Measurements from ENCODE around the gene LOXHD1.

The LOXHD1 gene, protein sequence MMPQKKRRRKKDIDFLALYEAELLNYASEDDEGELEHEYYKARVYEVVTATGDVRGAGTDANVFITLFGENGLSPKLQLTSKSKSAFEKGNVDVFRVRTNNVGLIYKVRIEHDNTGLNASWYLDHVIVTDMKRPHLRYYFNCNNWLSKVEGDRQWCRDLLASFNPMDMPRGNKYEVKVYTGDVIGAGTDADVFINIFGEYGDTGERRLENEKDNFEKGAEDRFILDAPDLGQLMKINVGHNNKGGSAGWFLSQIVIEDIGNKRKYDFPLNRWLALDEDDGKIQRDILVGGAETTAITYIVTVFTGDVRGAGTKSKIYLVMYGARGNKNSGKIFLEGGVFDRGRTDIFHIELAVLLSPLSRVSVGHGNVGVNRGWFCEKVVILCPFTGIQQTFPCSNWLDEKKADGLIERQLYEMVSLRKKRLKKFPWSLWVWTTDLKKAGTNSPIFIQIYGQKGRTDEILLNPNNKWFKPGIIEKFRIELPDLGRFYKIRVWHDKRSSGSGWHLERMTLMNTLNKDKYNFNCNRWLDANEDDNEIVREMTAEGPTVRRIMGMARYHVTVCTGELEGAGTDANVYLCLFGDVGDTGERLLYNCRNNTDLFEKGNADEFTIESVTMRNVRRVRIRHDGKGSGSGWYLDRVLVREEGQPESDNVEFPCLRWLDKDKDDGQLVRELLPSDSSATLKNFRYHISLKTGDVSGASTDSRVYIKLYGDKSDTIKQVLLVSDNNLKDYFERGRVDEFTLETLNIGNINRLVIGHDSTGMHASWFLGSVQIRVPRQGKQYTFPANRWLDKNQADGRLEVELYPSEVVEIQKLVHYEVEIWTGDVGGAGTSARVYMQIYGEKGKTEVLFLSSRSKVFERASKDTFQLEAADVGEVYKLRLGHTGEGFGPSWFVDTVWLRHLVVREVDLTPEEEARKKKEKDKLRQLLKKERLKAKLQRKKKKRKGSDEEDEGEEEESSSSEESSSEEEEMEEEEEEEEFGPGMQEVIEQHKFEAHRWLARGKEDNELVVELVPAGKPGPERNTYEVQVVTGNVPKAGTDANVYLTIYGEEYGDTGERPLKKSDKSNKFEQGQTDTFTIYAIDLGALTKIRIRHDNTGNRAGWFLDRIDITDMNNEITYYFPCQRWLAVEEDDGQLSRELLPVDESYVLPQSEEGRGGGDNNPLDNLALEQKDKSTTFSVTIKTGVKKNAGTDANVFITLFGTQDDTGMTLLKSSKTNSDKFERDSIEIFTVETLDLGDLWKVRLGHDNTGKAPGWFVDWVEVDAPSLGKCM (N-terminal part only)

DNA sequence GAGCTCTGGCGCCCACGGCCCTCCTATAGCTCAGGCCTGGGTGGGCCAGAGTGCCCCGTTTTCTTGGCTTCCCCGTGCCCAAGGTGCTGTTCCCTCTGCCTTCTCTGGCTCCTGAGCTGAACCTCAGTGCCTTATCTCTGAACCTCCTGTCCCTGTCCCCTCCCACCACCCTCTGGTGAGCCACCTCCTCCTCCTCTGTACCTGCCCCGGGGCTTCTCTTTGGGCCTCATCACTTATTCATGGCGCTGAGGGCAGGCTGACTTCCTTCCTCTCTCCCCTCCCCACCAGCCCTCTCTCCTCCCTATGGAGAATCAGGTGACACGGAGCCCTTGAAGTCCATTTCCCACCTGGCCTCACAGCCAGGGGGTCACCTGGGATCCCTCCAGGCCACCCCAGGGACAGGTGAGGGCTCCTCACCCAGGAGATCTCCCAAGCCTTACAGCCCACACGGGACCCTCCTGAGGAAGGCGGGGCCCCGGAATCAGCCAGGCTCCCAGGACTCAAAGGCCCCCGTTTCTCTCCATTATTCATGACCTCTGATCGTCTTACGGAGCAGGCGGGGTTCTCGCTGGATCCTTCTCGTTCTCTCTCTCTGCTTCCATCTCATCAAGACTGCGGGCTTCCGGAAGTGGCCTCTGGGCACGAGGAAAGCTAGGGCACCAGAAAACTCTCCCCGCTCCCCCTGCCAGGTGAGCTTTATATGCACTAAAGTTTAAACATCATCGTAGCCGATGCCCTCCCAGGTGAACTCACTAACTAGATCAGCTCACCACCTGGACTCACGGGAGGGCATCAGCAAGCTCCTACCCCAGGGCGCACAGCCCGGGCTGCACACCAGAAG lies at the start of gene LOXHD1:
Gene LOXHD1, minus strand, starts transcription at position 106 of the 841 bp plus-strand sequence. CDS start 187 bp downstream, outside the sequence.
- no peak for DNase-seq (ENCODE audit: low spot score)

DNA sequence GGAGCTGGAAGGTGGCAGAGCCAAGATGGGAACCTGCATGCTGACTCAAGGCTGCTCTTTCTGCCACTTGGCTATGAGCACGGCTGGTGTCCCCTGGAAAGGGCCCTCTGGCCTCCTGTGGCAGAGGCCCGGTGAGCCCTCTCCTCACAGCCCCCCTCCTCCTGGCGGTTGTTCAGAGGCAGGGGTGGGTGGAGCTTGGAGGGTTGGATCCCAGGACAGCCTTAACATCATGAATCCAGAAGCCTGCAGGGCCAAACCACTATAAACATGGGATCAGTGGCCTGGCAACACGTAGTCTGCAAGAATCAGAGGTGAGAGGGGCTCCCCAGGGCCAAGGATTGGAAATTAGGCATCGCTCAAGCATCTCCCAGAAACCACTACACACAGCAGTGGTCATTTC lies 48.5 kb upstream of the LOXHD1 start:
- no peak for DNase-seq (ENCODE audit: low spot score)

DNA sequence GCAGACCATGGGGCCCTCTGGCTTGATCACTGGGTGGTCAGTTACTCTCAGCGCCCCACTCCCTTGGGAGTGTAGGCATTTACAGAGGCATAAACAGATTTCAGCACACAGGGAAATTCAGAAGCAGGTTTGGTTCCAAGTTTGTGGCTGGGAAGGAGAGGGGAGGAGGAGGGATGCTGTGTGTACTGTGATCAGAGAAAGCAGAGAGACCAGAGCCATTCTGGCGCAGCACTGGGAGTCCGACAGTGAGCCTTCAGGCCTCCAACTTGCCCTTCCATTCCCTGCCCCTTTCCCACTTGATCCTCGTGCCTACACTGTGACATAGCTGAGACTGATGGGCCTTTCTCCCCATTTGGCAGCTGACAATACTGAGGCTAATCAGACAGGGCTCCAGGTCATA lies 47.8 kb upstream of the LOXHD1 start:
- no peak for DNase-seq (ENCODE audit: low spot score)

DNA sequence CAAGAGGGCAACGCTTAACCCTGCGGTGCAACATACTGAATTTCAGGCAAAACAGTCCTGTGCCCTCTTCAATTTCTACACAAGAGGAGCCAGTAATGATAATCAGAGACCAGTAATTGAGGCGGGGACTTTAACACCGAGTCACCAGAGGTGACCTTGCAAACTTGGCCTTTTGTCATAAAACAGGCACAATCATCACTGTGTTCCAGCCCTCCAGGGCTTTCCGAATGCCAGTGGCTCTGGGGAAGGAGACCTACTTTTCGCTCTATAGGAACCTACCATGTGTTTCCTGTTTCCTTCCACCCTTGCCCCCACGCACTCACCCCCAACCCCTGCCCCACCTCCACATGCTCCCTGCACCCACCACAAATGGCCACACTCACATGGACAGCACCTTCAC lies 47.2 kb upstream of the LOXHD1 start:
- no peak for DNase-seq (ENCODE audit: low spot score)

DNA sequence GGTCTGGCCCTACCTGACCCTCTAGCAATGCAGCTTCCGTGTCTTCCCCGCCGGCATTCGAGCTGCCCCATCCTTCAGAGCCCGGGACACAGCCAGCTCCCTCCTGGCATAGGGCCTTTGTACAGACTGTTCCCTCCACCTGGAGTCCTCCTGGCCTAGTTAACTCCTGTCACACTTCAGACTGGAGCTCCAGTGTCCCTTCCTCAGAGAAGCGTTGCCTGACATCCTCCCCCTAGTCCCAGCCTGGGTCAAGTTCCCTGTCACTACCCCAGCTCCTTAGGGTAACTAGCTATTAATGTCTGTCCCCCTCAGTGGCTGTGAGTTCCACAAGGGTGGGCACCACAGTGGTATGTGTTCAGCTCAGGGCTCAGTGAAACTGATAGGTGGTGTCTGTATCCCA lies 45.5 kb upstream of the LOXHD1 start:
- no peak for DNase-seq (ENCODE audit: low spot score)

DNA sequence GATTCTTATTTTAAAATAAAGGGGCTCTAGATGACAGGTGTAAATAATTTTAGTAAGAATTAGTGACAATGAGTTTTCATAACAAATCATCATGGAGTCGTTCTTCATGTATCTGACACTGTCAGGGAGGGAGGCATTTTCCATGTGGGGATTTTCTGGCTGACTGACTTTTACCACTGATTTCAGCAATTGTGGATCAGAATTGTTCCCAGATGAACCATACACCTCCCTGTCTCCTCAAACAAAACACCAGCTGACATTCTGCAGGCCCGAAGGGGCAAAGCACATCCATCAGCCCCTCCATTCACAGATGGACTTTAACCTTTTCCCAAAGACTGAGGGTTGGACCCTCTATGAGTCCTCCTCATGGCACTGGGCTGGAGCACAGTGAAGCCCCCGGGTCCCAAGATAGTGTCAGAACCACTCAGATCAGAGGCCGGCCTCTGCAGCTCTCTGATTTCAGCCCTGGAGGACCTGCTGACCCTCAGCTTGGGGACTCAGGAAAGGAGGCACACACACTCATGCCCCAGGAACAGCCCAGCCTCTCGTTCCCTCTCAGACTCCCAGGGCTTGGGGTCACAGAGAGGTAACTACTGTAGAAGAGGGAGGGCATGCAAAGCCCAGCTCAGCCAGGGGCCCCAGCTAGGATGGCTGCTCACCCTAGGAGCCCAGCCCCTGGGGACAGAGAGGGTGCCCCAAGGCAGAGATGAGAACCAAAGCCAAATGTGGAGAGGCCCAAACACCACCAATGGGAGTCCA lies 43.2 kb upstream of the LOXHD1 start:
- no peak for DNase-seq (ENCODE audit: low spot score)

DNA sequence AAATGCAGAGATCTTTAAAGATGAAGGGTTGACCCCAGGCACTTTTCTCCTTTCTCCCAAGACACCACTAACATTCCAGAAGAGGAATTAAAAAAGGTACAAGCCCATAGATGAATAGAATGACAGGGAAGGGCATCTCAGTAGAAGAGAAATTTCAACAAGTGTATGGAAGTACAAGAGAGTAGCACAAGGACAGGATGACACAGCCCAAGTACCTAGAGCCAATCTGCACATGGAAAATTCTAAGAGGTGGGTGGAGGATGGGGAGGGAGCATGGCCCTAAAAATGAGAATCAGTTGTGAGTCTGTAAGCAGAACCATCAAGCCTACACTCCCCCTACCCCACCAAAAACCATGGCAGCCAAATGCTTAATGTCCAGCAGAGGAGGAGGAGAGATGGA lies 39.7 kb upstream of the LOXHD1 start:
- no peak for DNase-seq (ENCODE audit: low spot score)

DNA sequence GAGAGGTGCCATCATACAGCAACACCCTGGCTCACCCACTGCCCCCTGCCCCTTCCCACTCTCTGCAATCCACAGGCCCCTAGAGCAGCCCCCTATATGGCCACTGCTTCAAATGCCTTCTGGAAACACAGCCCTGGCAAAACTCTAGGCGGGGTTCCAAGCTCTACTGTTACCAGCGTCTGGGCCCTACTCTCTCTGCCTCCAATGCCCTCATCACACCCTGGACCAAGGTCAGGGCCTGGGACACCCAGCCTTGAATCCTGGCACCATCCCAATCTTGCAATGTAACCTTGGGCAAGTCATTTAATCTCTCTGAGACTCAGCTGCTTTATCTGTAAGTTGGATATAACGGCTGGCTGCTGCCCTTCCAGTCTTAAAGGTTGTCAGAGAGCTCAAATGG lies 39.2 kb upstream of the LOXHD1 start:
- DNase-seq (ENCODE audit: low spot score) = no peak

DNA sequence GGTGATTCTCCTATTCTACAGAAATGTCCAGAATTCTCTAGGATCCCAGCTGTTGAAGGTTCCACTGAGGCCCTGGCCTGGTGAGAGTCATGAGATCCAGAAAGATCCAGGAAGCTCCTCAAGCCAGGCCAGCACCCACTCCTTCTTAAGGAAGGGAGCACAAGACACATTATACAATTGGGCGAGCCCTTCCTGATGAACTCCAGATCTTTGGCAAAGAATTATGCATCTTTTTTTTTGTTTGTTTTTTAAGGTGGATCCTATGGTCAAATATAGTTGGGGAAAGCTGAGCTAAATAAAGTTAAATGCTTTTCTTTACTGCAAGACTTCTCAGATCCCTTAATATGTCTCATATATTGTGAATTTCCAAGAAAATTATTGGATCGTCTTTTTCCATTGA lies 37.0 kb upstream of the LOXHD1 start:
- DNase-seq (ENCODE audit: low spot score) = no peak

DNA sequence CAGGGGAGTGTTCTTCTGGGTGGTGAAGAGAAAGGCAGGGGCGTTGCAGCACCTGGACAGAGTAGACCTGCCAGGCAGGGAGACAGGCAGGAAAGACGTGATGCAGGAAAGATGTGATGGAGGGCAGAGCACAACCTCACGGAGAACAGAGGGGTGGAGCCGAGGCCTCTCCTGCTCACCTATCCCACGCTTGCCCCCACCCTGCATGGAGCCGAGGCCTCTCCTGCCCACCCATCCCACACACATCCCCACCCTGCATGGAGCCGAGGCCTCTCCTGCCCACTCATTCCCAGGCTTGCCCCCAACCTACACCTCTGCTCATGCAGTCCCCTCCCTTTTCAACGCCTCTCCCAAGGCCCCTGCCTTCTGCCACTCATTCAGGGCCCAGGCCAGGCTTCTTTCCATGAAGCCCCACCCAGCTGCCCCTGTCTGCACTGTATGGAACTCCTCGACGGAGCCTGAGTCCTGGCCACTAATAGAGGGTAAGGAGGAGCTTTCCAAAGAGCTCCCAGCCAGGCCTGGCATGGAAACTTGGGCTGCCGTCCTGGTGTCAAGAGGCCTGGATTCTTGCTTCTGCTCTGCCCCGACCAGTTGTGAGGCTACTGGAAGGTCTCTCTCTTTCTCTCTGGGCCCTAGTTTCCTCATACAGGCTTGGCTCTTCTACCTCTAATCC lies 32.0 kb upstream of the LOXHD1 start:
- DNase-seq (ENCODE audit: low spot score) = no peak

DNA sequence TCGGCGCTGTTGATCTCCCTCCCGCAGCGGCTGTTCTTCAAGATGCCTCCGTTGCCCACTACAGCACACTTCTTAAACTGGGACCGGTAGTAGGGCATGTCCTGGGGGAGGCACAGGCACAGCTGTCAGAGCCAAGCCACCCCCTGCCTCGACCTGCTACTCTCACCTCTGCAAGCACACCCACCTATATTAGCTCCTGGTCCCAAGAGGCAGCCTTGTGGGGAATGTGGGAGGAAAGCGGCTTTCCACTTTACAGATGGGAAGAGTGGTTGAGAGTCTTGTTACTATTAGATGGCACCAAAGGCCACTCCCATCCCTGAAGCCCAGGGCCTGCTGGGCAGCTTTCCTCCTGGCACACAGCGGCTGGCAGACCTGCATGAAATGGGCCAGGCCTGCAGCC lies 29.2 kb upstream of the LOXHD1 start:
- DNase-seq (ENCODE audit: low spot score) = no peak

DNA sequence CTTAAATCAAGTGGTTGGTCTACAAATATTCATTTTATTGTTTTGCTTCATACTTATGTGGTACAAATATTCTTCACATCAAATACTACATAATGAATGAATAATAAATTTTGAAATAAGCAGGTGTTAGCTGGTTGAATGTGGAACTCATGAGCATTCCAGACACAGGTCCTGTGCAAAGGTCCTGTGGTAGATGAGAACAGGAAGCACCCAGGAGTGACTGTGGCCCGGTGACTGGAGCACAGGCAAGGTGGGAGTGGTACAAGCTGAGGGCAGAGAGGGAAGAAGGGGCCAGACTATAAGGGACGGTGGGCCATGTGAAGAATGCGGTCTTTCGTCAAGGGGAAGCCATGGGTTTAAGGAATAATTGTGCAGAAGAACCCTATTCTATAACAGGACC lies 26.2 kb upstream of the LOXHD1 start:
- no peak for DNase-seq (ENCODE audit: low spot score)

DNA sequence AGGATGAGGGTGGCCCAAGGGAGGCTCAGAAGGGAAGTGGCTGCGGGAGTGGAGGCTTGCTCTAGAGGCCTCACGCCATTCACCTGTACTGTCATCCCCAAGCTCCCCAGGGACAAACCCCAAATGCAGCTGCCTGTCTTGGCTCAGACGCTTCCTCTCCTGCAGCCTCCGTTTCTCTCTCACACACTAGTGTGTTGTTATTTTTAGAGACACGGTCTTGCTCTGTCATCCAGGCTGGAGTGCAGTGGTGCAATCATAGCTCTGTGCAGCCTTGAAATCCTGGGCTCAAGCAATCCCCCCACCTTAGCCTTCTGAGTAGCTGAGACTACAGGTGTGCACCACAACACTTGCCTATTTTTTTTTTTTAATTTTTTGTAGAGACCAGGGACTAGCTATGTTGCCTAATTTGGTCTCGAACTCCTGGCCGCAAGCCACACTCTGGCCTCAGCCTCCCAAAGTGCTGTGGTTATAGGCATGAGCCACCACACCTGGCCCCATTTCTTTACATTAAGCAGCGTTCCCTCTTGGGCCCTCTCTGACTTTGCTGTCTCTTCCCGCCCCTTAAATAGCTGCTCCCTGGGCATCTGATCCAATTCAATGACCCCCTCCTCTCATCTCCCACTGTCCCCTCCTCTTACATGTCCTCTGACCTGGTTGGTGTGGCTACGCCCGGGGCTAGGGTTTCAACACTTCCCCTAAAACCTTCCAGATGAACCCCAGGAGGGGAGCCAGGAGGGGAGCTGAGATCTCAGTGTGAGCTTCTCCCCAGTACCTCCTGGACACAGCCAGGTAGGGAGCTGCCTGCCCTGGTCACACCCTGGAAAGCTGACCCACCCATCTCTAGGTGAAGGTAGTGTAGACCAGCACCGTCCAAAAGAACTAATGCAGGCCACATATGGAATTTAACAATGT lies 24.0 kb upstream of the LOXHD1 start:
- no peak for DNase-seq (ENCODE audit: low spot score)

DNA sequence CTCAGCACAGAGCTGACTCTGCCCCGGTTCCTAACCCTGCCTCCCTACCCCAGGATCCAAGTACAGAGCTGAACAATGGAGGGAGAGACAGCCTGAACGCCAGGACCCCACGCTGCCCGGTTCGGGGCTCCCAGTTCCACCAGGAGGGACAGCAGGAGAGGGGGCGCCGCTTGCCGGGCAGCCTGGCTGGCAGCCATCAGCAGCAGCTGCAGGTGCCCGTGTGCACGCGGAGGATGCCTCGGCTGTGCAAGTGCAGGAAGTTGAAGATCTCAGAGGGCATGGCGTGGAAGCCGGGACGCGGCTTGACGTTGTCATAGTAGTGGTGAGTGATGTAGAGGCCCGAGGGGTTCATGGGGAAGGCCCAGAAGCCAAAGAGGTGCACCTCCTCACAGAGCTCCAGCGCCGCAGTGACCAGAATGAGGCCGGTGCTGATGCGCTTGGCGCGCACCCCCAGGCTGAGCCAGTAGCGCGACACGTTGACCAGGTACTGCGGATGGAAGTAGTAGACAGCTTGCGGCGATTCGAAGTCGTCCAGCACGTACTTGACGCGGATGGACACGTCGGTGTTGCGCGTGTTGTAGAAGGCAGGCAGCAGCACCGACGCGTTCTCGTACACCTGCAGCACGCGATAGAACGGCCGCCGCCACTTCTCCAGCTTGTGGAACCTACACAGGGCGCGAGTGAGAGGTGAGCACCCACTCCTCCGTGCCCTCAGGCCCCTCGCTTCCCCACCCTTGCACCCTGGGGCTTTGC lies 23.0 kb upstream of the LOXHD1 start:
- DNase-seq (ENCODE audit: low spot score) = no peak

DNA sequence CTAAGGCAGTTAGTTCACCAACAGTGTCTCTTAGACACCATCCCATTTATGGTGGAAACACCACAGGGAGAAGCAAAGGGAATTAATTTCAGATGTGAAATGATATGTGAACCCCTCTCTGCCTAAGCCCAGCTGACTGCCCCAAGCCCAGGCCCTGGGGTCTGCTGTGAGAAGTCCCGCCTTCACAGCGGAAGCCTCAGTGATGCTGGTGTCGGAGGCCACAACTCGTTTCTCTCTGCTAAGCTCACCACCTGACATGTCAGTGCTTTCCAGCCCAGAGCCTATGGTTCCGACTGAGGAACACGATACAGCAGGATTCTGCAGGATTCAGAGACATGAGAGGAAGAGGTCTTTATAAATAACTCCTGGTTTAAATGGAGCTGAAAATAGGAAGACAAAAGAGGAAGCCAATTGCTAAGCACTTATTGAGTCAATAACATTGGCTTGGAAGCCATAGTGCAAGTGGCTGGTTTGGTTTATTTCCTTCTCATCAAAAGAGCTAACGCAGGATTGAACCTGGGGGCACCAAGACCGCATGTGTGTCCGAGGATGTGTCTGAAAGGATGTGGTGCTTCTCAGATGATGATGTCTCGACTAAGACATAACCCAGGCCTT lies 21.9 kb upstream of the LOXHD1 start:
- no peak for DNase-seq (ENCODE audit: low spot score)

DNA sequence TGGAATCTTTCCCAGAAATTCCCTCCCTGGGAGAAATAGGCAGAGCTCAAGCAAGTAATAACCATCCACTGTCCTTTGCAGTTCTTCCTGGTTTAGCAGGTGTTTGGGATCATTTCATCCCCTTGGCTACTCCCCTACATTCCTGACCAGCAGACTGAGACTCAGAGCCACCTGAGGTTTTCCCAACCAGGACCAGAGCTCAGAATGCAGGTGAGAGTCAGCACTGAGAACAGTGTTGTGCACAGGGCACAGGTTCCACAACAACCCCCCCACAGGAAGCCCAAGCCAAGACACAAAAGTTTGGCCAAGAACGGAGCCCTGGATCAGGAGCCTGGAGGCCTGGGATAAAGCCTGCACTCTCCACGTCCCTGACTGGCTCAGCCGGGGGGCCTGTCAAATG lies 21.0 kb upstream of the LOXHD1 start:
- DNase-seq (ENCODE audit: low spot score) = no peak

DNA sequence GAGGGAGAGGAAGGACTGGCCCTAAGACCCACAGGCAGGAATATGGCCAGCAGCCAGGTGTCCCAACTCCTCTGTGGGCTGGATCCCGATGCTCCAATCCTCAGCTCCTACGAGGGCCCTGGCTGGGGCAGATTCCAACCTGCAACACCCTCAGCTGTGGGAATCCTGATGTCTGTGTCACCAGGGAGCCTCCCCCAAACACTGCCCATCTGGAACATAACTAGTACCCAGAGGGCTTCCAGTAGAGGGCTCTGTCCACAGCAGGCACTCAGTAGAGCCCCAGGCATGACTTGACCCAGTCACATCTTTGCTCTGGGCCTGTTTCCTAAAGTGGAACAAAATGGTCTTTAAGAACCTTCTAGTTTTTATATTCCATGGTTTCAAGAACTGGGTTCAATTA lies 20.6 kb upstream of the LOXHD1 start:
- DNase-seq (ENCODE audit: low spot score) = no peak

Data from CD4-positive, alpha-beta T cell treated with Interleukin-2 at 100 ng/mL for 4 hours (primary cell).